IPS-18c (cell line): ENCODE measurements around the gene IL21R.

Experiments
- H3K4me3 ChIP-seq: 2 replicates; pipeline ENCODE4 v1.7.0; 2013; ENCODE audit warnings: low read depth, mild to moderate bottlenecking, low read length, moderate library complexity; ENCODE audit not compliant: insufficient read depth
- H3K9me3 ChIP-seq: one replicate; pipeline ENCODE4 v1.6.1; 2013; ENCODE audit warnings: mild to moderate bottlenecking, low read length, moderate library complexity; ENCODE audit not compliant: control insufficient read depth, insufficient read depth

Gene IL21R

GRCh38 chr16:27482397-27483087, 80.6 kb downstream of the IL21R start:
- Histone ChIP-seq H3K9me3 (no peaks in the 10 kb centered on the region), H3K4me3 (no peak overlapping the region)

- Histone ChIP-seq H3K9me3 (no peaks in the 10 kb centered on the region), H3K4me3 (no peak overlapping the region)
Measured at GRCh38 chr16:27483088-27483437, 81.1 kb downstream of the IL21R start.

GRCh38 chr16:27483624-27484023, 81.7 kb downstream of the IL21R start:
- Histone ChIP-seq H3K9me3 (no peaks in the 10 kb centered on the region), H3K4me3 (no peak overlapping the region)

- Histone ChIP-seq H3K9me3 (no peaks in the 10 kb centered on the region), H3K4me3 (no peak overlapping the region)
Measured at GRCh38 chr16:27485126-27485525, 83.2 kb downstream of the IL21R start.

GRCh38 chr16:27485811-27486210, 83.8 kb downstream of the IL21R start:
- no peaks in the 10 kb centered on the region for H3K9me3 ChIP-seq
- H3K4me3 ChIP-seq, result no peak overlapping the region

GRCh38 chr16:27486344-27486743, 84.4 kb downstream of the IL21R start:
- no peaks in the 10 kb centered on the region for H3K9me3 ChIP-seq
- no peak overlapping the region for H3K4me3 ChIP-seq

DNA sequence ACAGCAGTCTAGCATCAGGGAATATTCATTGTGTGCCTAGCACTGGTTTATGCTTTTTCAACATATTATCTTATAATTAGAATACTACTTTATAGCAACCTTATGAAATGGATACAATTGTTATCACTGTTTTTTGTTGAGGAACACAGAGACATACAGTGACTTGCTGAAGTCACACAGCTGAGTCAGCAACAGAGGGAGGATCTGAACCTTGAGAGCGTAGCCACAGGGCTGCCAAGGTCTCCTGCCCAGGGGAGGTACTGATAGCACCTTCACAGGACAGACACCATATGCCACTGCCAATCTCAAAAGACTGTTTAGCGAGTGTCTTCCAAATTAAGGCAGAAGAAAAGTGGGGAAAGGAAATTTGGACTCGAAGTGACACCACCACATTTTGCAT, 84.8 kb downstream of the IL21R start:
- Histone ChIP-seq H3K4me3 (no peak overlapping the region), H3K9me3 (no peaks in the 10 kb centered on the region)

GRCh38 chr16:27489421-27489820, 87.4 kb downstream of the IL21R start:
- Histone ChIP-seq H3K4me3 (no peak overlapping the region), H3K9me3 (no peaks in the 10 kb centered on the region)

- H3K9me3 ChIP-seq, result no peaks in the 10 kb centered on the region
- H3K4me3 ChIP-seq, result no peak overlapping the region
Measured at GRCh38 chr16:27489906-27490305, 87.9 kb downstream of the IL21R start.

DNA sequence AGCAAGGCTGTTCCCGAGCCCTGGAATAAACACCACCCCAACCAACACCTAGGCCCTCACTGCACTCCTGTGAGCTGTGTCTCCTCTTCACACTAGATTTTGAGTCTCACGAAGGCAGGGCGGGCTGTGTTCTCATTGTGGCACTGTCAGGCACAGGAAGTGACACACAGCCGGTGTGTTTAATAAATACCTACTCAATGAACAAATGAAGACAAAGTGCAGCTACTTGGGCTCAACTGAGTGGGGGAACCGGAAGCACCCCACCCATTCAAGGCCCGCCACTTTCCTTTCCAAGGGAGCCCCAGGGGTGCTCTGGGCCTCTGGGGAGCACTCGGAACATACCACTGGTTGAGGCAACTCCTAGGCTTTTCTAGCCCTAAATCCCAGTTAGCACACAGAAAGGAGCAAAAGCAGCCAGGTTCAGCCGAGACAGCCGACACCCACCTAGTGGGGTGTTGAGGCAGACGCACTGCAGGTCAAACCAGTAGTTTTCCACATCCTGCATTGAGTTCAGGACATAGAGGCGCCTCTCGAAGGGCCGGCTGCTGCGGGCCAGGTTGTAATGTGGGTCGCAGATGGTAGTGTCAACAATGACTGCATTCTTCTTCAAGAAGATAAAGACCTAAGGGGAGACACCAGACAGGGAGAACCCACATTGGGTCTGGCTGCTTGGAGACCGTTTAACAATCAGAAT, 90.1 kb downstream of the IL21R start:
- Histone ChIP-seq H3K9me3 (no peaks in the 10 kb centered on the region), H3K4me3 (no peak overlapping the region)

- Histone ChIP-seq H3K4me3 (no peak overlapping the region), H3K9me3 (no peaks in the 10 kb centered on the region)
Measured at GRCh38 chr16:27492588-27492979, 90.6 kb downstream of the IL21R start.

DNA sequence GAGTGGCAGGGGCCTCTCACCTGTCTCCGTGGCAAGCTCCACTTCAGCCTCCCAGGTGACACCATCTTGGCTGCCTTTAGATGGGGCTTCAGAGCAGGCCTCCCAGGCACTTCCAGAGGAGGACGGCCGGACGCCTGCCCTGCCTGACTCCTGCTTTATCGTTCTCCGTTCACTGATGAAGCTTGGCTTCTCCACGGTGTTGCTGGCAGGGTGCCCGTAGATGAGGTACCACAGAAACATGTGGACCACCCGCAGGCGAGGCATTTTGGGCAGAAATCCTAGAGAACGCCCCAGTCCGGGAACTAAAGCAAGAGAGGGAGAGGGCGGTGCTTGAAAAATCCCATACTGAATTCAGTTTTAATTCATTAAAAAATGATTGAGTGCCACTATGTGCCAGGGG, 93.2 kb downstream of the IL21R start:
- H3K4me3 ChIP-seq, result no peak overlapping the region
- H3K9me3 ChIP-seq, result no peaks in the 10 kb centered on the region

GRCh38 chr16:27498031-27498825, 96.3 kb downstream of the IL21R start:
- H3K4me3 ChIP-seq, result no peak overlapping the region

DNA sequence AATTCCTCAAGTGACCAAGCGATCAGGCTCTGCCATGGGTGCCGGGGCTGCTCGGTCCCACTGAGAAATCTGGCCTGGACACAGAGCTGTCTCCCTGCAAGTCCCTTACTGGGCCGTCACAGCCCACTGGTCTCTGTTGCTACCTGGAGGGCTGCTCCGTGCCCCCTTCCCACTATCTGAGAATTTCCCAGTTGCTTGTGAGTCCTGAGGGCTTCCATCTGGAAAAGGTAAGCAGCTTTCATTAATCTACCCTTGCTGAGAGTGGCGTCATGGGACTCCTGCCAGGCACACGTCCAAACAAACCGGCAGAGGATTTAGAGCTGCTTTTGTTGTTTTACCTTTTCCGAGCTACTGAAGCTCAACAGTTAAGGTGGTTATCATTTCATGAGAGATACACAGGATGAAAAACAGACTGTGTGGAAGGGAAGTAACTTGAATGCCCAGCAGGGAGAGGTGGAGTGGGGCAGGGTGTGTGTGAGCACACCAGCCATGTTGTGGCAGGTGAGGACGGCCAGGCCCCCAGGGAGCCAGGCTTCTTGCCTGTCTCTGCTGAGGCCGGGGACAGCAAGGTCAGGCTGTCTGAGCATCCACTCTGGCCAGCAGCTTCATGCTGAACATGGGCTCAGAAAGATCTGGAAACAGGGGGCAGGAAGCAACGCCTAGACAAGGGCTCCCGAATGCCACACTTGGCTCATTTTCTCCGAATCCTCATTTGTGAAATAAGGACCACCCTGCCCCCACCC, 97.1 kb downstream of the IL21R start:
- Histone ChIP-seq H3K9me3 (no peaks in the 10 kb centered on the region), H3K4me3 (no peak overlapping the region)

More at GRCh38 chr16:27498031-27498825, 96.3 kb downstream of the IL21R start:
- no peaks in the 10 kb centered on the region for H3K9me3 ChIP-seq

DNA sequence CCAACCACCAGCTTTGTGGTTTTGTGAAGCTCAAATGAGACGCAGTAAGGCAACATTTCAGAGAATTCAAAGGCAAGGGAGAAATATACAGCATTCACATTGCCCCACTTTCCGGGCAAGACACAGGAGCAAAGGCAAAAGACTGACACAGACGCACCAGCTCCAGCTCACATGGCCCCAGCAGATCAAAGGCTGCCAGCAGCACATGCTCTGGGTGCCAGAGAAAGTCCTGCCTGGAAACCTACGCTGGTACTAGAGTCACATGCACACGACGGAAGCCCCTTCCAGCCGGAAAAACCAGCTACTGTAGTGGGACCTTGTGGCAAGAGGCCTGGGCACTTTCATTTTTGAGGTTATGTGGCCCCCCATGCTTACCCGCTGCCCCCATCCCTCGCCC, 97.7 kb downstream of the IL21R start:
- Histone ChIP-seq H3K9me3 (no peaks in the 10 kb centered on the region), H3K4me3 (no peak overlapping the region)

- Histone ChIP-seq H3K9me3 (no peaks in the 10 kb centered on the region), H3K4me3 (no peak overlapping the region)
Measured at GRCh38 chr16:27500801-27501200, 98.8 kb downstream of the IL21R start.
